ENCODE measurements around the gene POLR3K.

POLR3K gene

GRCh38 chr16:78444-79150 is 25.2 kb upstream of the POLR3K start:
- DNase-seq, result peak; percentile 32

GRCh38 chr16:77807-78443 is 24.5 kb upstream of the POLR3K start, which contains the start of gene MPG:
Gene MPG, plus strand, starts transcription at chr16:78225. Its CDS starts 85 bp downstream, at chr16:78310.
- DNase-seq, result peak; percentile 90

DNA sequence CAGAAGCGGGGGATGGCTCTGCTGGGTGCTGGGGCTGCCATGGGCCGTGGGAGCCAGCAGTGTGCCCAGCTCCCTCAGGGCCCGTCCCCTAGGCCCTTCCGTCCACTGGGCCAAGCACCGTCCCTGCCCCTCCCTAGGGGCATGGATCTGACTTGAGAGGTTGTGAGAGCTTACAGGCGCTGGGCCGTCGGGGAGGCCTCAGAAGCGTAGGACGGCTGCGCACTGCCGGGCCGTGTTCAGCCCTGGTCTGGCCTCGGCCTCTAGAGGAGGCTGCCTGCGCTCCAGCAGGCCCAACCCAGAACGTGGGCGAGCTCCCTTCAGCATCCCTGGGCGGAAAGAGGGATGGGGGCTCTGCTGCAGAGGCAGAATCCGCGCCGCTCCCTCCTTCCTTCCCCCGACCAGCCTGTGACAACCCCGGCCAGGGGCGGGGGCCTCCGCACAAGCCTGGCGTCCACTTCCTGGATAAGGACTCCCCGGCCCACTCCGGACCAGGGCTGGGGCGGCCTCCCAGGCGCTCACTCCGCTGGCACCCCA is 23.9 kb upstream of the POLR3K start:
- DNase-seq, result peak; percentile 48

- DNase-seq, result peak; percentile 50
Measured at GRCh38 chr16:76535-77272, 23.3 kb upstream of the POLR3K start.

DNA sequence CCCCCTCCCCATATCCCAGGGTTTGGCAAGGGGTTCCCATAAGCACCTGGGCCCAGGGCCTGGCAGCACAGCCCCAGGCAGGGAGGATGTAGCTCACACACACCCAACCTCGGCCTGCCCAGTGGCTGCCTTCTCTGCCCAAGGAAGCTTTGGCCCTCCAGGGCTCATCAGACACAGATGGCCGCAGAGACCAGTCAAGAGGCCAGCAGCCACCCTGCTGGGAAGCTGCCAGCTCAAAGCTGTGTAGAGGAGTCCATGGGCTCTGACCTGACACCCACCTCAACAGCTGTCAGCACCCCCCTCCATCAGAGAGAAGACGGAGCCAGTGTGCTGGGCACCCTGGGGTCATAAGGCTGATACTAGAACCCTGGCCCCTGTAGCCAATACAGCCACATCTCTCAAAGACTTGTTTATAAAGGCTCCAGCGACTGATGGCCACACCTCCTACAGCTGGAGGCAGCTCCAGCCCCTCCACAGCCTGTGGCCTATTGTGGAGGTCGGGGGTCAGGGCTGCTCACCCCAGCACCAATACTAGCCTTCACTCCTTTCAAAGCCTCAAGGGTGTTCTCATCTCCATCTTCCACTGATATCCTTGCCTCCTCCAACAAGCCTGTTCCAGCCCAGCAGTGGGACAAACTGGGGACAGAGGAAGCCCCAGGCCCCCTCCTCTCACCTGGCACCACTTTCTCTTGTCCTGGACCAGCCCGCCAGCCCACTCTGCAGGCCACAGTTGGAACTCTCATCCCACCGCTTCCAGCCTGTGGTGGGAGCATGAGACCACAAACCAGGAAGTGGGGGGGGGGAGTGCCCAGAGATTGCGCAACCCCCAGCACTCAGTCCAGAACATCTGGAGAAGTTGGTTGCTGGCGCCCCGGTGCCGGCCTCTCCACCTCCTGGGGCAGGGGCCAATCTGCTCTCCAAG is 22.4 kb upstream of the POLR3K start:
- DNase-seq, result peak; percentile 38

GRCh38 chr16:74747-75334 is 21.4 kb upstream of the POLR3K start:
- DNase-seq, result no peak

DNA sequence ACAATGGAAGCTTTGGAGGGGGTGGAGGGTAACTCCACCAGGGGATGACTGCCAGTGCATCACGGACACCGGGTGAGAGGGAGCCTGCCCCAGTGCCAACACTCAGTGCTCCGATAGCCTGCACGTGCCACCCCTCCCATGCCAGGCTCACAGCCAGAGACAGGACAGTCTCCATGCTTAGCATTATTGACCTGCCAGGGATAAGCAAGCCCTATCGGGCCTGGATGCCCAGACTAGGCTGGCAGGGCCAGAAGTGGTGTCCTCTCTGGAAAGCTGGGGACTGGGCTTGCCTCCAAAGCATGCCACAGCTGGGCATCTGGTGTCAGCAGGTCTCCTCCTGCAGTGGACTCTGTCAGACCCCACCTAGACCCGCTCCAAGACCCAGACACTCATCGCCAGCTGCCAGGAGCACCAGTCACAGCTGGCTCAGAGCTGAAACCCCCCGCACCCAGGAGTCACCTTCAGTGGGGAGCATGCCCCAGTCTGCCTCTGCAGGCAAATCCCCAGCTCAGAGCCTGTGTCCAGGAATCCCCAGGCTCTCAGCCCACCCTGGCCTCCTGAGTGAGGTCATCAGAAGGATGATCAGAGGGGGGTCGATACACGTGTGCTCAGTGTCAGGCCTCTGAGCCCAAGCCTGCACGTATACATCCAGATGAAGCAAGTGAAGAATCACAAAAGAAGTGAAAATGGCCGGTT is 20.8 kb upstream of the POLR3K start:
- no peak for DNase-seq

GRCh38 chr16:72561-73548 is 19.4 kb upstream of the POLR3K start, which contains the start of gene RHBDF1:
Gene RHBDF1, minus strand, starts transcription at chr16:72631. Its CDS starts 7,616 bp downstream, at chr16:65015.
- no peak for DNase-seq

- DNase-seq, result peak; percentile 37
Measured at GRCh38 chr16:71540-72401, 18.4 kb upstream of the POLR3K start.

GRCh38 chr16:71210-71539 is 17.8 kb upstream of the POLR3K start:
- DNase-seq, result no peak

- peak; percentile 67 for DNase-seq
Measured at GRCh38 chr16:69181-69580, 15.8 kb upstream of the POLR3K start.

- DNase-seq, result no peak
Measured at GRCh38 chr16:67884-68789, 14.7 kb upstream of the POLR3K start.

DNA sequence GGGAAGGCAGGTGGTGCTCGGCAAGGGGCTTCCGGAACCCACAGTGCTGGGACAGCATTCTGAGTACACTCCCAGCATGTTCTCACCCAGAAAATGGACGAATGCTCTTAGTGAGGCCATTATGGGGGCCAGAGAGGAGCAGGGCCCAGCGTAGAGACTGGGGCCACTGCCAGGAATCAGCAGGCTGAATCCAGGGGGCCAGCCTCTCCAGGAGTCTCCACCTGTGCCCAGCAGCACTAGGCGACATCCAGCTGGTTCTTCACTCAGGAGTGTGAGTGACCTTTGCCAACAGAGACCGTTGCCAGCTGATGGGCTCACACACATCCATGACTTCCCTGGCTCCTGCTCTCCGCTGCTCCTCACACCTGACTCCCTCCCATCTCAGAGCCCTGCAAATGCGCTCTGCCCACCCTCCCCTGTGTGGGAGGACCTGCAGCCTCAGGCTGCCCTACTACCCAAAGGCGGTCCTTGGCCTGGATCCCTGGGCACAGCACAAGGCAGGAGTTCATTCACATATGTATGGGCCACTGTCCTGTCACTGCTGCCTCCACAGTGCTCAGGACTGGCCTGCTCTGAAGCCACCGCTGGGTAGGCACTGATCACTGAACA is 13.9 kb upstream of the POLR3K start:
- no peak for DNase-seq

GRCh38 chr16:66309-67182 is 13.1 kb upstream of the POLR3K start:
- no peak for DNase-seq

DNA sequence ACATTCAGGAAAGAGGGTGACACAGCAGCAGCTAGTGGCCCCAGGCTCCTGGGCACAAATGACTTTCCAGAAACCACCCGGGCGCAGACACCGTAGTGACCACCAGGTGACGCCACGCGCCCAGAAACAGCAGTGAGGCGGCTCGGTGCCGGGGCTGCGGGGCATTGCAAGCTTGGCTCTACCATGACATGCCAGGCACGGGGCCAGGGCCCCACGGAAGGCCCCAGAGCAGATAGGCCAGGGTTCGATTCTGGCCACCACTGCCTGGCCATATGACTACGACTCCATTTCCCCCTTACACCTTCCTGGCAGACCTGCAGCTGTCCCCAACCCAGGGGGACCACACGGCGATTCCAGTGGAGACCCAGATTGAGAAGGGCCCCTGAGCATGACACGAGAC is 12.3 kb upstream of the POLR3K start:
- peak; percentile 86 for DNase-seq

DNA sequence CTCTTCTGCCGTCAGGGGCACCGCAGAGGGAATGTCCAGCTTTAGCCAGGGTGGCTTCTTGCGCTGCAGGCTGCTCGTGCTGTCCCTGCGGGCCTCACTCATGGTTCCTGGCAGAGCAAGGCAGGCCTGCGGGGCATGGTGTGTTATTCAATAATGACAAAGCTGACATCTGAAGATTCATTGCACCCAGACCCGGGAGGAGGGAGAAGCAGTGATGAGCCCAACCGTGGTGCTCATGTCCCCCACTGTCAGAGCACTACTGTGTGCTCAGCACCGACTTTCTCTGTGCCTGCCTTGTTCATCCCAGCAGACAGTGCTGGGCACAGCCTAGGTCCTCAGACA is 11.5 kb upstream of the POLR3K start:
- DNase-seq, result no peak
